NCI-H2029 (cell line): Measurements from ENCODE around the gene SELENOF.
A peak's percentile ranks its signal among the peaks of the same experiment; 100 is the strongest.
"Not testable (repeated sequence)": the region's sequence is repeated elsewhere in the genome, so short reads cannot be mapped to it uniquely, and the experiment has no call there.

Experiments used
- DNase-seq: peaks from one replicate; lab custom pipeline; 2025; lab: John Stamatoyannopoulos, UW

Gene SELENOF

GRCh38 chr1:86858524-86859261, 55.2 kb downstream of the SELENOF start:
- DNase-seq, result no peak

GRCh38 chr1:86856196-86856595, 57.7 kb downstream of the SELENOF start:
- DNase-seq, result no peak

GRCh38 chr1:86854352-86854751, 59.6 kb downstream of the SELENOF start:
- no peak for DNase-seq

- DNase-seq, result no peak
Observed at GRCh38 chr1:86852782-86853408, 61.0 kb downstream of the SELENOF start.

GRCh38 chr1:86852289-86852688, 61.6 kb downstream of the SELENOF start:
- no peak for DNase-seq

GRCh38 chr1:86849756-86850155, 64.2 kb downstream of the SELENOF start:
- DNase-seq, result no peak

GRCh38 chr1:86848654-86849053, 65.3 kb downstream of the SELENOF start:
- DNase-seq, result no peak

- no peak for DNase-seq
Observed at GRCh38 chr1:86846164-86846647, 67.7 kb downstream of the SELENOF start.

GRCh38 chr1:86845514-86845913, 68.4 kb downstream of the SELENOF start:
- no peak for DNase-seq

- DNase-seq, result no peak
Observed at GRCh38 chr1:86841116-86841515, 72.8 kb downstream of the SELENOF start.

GRCh38 chr1:86833461-86834215, 80.3 kb downstream of the SELENOF start:
- peak; percentile 77 for DNase-seq

- no peak for DNase-seq
Observed at GRCh38 chr1:86832433-86832832, 81.5 kb downstream of the SELENOF start.

- DNase-seq, result no peak
Observed at GRCh38 chr1:86829321-86829720, 84.6 kb downstream of the SELENOF start.

GRCh38 chr1:86828024-86828423, 85.9 kb downstream of the SELENOF start:
- DNase-seq, result no peak

GRCh38 chr1:86826856-86827255, 87.1 kb downstream of the SELENOF start:
- no peak for DNase-seq

GRCh38 chr1:86825319-86825718, 88.6 kb downstream of the SELENOF start:
- DNase-seq, result peak; percentile 10

GRCh38 chr1:86823821-86824500, 90.0 kb downstream of the SELENOF start:
- DNase-seq, result peak; percentile 35

- DNase-seq, result no peak
Observed at GRCh38 chr1:86823386-86823785, 90.5 kb downstream of the SELENOF start.

- DNase-seq, result no peak
Observed at GRCh38 chr1:86822459-86822858, 91.5 kb downstream of the SELENOF start.

GRCh38 chr1:86821956-86822355, 92.0 kb downstream of the SELENOF start:
- no peak for DNase-seq

GRCh38 chr1:86819970-86820369, 94.0 kb downstream of the SELENOF start:
- DNase-seq, result not testable (repeated sequence)

- DNase-seq, result not testable (repeated sequence)
Observed at GRCh38 chr1:86817246-86817826, 96.6 kb downstream of the SELENOF start.
